ENCODE measurements around the gene STK25. TPM values are rescaled to one million over a fixed set of nuclear protein-coding genes. Genes with fewer than 3 reads are reported as not detected.

Gene STK25
- total and polyA plus RNA-seq, 2 of the 8 experiments (the other 6 are each of a cell fraction or from before 2014, with no cell fraction given): 159 to 546 TPM

- WGBS, 2 experiments (ENCODE audit: extremely low coverage in 1 of 2, insufficient coverage in 1 of 2, insufficient read length in 1 of 2, insufficient replicate concordance in 2 of 2, low coverage in 1 of 2, low lambda C conversion rate in 2 of 2, missing lambda C conversion rate in 1 of 2): 86% methylated on average over 23 of the region's 23 CpGs; no CpG with 5 or more reads in 1 of the 2 experiments
Measured at GRCh38 chr2:241467777-241468475, 40.5 kb downstream of the STK25 start.

More at GRCh38 chr2:241467777-241468475, 40.5 kb downstream of the STK25 start:
- H2BK12ac ChIP-seq (ENCODE audit: low read depth, low read length): no peak overlapping the region
- H3K18ac ChIP-seq (ENCODE audit: extremely low read depth, low read length): no peak overlapping the region
- no peak overlapping the region for H3K56ac ChIP-seq (replicated peaks; ENCODE audit: insufficient read length, low read depth, low read length)
- no peak overlapping the region for H3K23ac ChIP-seq (ENCODE audit: insufficient read length)
- no peak overlapping the region for H3K4me2 ChIP-seq (ENCODE audit: insufficient read depth in 1 of 2, low read depth in 2 of 2, low read length in 2 of 2)
- no peak overlapping the region for H2BK20ac ChIP-seq (ENCODE audit: low read length)
- H4K91ac ChIP-seq (replicated peaks; ENCODE audit: insufficient read length, low read length): no peak overlapping the region
- no peak overlapping the region for H2BK5ac ChIP-seq (ENCODE audit: low read depth, low read length)
- FAIRE-seq: no peak
- H3K23me2 ChIP-seq (ENCODE audit: low read depth, low read length): no peaks in the 10 kb centered on the region; the same call in 1 of the 2 replicates
- H3K14ac ChIP-seq (ENCODE audit: insufficient read length): no peak overlapping the region
- no peak for TF ChIP-seq SIN3A (conservative IDR thresholded peaks at IDR 0.05 in 1 of 2, IDR thresholded peaks at IDR 0.05 in 1 of 2; ENCODE audit: low read depth in 1 of 2, low read length in 2 of 2)
- no peak for TF ChIP-seq SP4 (IDR thresholded peaks at IDR 0.05; ENCODE audit: low read length)
- no peak for TF ChIP-seq CHD2 (IDR thresholded peaks at IDR 0.05; ENCODE audit: low read length)
- no peak for TF ChIP-seq RAD21 (IDR thresholded peaks at IDR 0.05 in 1 of 2, conservative IDR thresholded peaks at IDR 0.05 in 1 of 2; ENCODE audit: low read depth in 2 of 2, low read length in 2 of 2)
- TF ChIP-seq HDAC6 (IDR thresholded peaks at IDR 0.05; ENCODE audit: low read depth, low read length): no peak
- no peak for TF ChIP-seq TAF7 (optimal IDR thresholded peaks at IDR 0.05; ENCODE audit: borderline replicate concordance, low read depth, low read length)
- TF ChIP-seq NRF1 (IDR thresholded peaks at IDR 0.05; ENCODE audit: low read depth, low read length): no peak
- TF ChIP-seq TCF12 (IDR thresholded peaks at IDR 0.05; ENCODE audit: low read depth, low read length): no peak
- TF ChIP-seq KDM1A (IDR thresholded peaks at IDR 0.05; ENCODE audit: borderline replicate concordance, low read length): no peak
- no peak for TF ChIP-seq JUND (IDR thresholded peaks at IDR 0.05; ENCODE audit: low read length)
- no peak overlapping the region for H2BK15ac ChIP-seq (ENCODE audit: low read length)
- H3K27me3 ChIP-seq (replicated peaks in 1 of 4; ENCODE audit: control insufficient read depth in 3 of 4, extremely low read depth in 1 of 4, insufficient read depth in 3 of 4, low read length in 3 of 4): no peaks in the 10 kb centered on the region
- no peaks in the 10 kb centered on the region for H4K20me1 ChIP-seq (replicated peaks in 1 of 2; ENCODE audit: control insufficient read depth in 1 of 2, insufficient read depth in 2 of 2, low read length in 2 of 2)
- no peak overlapping the region for H3K4me3 ChIP-seq (ENCODE audit: extremely low read depth in 1 of 4, insufficient read depth in 2 of 4, low read depth in 3 of 4, low read length in 4 of 4)
- H3K9me3 ChIP-seq (ENCODE audit: insufficient read depth in 2 of 2, low read depth in 1 of 2, low read length in 1 of 2): no peaks in the 10 kb centered on the region; a peak in 1 of 4 replicates
- no peak overlapping the region for H2AK5ac ChIP-seq (ENCODE audit: low read depth, low read length)
- DNase-seq (ENCODE audit: low read depth in 1 of 2, low spot score in 2 of 2): no peak
- no peaks in the 10 kb centered on the region for H3K79me1 ChIP-seq (ENCODE audit: low read depth, low read length)
- H2BK120ac ChIP-seq (replicated peaks; ENCODE audit: low read depth, low read length): no peak overlapping the region
- ChIA-PET CTCF (ENCODE audit: partially characterized antibody) (interaction anchor here (0.6 to 2.9 kb wide), 4 partner anchors 14 to 130 kb away, joined by 3 to 9 read pairs (median 4); no protein-coding TSS in a partner anchor), POLR2A (ENCODE audit: partially characterized antibody) (interaction anchor here (0.9 to 1.7 kb wide), 3 partner anchors 15 to 34 kb away, joined by 3 to 4 read pairs (median 3); no protein-coding TSS in a partner anchor)
- no peak overlapping the region for H4K8ac ChIP-seq (ENCODE audit: extremely low read depth, insufficient read depth, low read length)
- no peak overlapping the region for H2AFZ ChIP-seq (ENCODE audit: low read length)
- H3K4me1 ChIP-seq (replicated peaks in 1 of 4; ENCODE audit: control insufficient read depth in 3 of 4, insufficient read depth in 4 of 4, low read length in 3 of 4): no peaks in the 10 kb centered on the region
- H3K36me3 ChIP-seq (ENCODE audit: control insufficient read depth in 2 of 4, insufficient read depth in 4 of 4, low read length in 3 of 4): no peaks in the 10 kb centered on the region
- no peak overlapping the region for H3K9ac ChIP-seq (replicated peaks in 1 of 4; ENCODE audit: extremely low read depth in 1 of 4, low read depth in 3 of 4, low read length in 3 of 4)
- no peaks in the 10 kb centered on the region for H3K79me2 ChIP-seq (ENCODE audit: control insufficient read depth in 1 of 2, insufficient read depth in 2 of 2, low read length in 2 of 2)
- no peak overlapping the region for H3K4ac ChIP-seq (replicated peaks; ENCODE audit: insufficient read length, low read depth, low read length)
- no peak overlapping the region for H3K27ac ChIP-seq (ENCODE audit: low read depth, low read length)
- H4K5ac ChIP-seq (ENCODE audit: insufficient read length, low read depth, low read length): no peak overlapping the region
